GM19043 (cell line): ENCODE results near the gene MUC20.
"Not testable (repeated sequence)": the region's sequence is repeated elsewhere in the genome, so short reads cannot be mapped to it uniquely, and the experiment has no call there.

Experiments used
- ATAC-seq: cut with Tn5 transposase; IDR thresholded peaks from one replicate; pipeline ENCODE4 v1.9.1; 2021; ENCODE audit warnings: low read depth; ENCODE audit not compliant: unreplicated experiment

MUC20 gene

GRCh38 chr3:195767792-195768191, 47.0 kb downstream of the MUC20 start:
- no peak for ATAC-seq

GRCh38 chr3:195768414-195768813, 47.6 kb downstream of the MUC20 start:
- no peak for ATAC-seq

- no peak for ATAC-seq
Observed at GRCh38 chr3:195768831-195769303, 48.1 kb downstream of the MUC20 start.

GRCh38 chr3:195769551-195769950, 48.8 kb downstream of the MUC20 start:
- ATAC-seq: no peak

- ATAC-seq: no peak
Observed at GRCh38 chr3:195770081-195770840, 49.5 kb downstream of the MUC20 start.

GRCh38 chr3:195770841-195771645, 50.3 kb downstream of the MUC20 start:
- not testable (repeated sequence) for ATAC-seq

GRCh38 chr3:195771646-195772300, 51.0 kb downstream of the MUC20 start:
- no peak for ATAC-seq

GRCh38 chr3:195773956-195774537, 53.3 kb downstream of the MUC20 start:
- ATAC-seq: no peak

- ATAC-seq: no peak
Observed at GRCh38 chr3:195774917-195775316, 54.1 kb downstream of the MUC20 start.

GRCh38 chr3:195777975-195778374, 57.2 kb downstream of the MUC20 start:
- no peak for ATAC-seq

- not testable (repeated sequence) for ATAC-seq
Observed at GRCh38 chr3:195781236-195781635, 60.5 kb downstream of the MUC20 start.
